ENCODE data around the gene SGSH. TPM values are rescaled to one million over a fixed set of nuclear protein-coding genes. Genes with fewer than 3 reads are reported as not detected.

SGSH gene
- total RNA-seq, 1 donor, result 17.6 TPM

- DNase-seq (ENCODE audit: low read depth), result no peak
- H3K4me3 ChIP-seq (ENCODE audit: low read depth, low read length), result no peak overlapping the region
- no peak for TF ChIP-seq CTCF (IDR thresholded peaks at IDR 0.05; ENCODE audit: insufficient read depth, low read length)
These were observed 16.8 kb upstream of the SGSH start for GRCh38 chr17:80236911-80237310.

GRCh38 chr17:80233202-80233601 is 13.1 kb upstream of the SGSH start:
- no peak for TF ChIP-seq CTCF (IDR thresholded peaks at IDR 0.05; ENCODE audit: insufficient read depth, low read length)
- no peak overlapping the region for H3K4me3 ChIP-seq (ENCODE audit: low read depth, low read length)
- DNase-seq (ENCODE audit: low read depth), result no peak

- no peak overlapping the region for H3K4me3 ChIP-seq (ENCODE audit: low read depth, low read length)
- no peak for TF ChIP-seq CTCF (IDR thresholded peaks at IDR 0.05; ENCODE audit: insufficient read depth, low read length)
- no peak for DNase-seq (ENCODE audit: low read depth)
These were observed 12.3 kb upstream of the SGSH start for GRCh38 chr17:80232438-80232837.

GRCh38 chr17:80229011-80229410 is 8.9 kb upstream of the SGSH start:
- TF ChIP-seq CTCF (IDR thresholded peaks at IDR 0.05; ENCODE audit: insufficient read depth, low read length), result no peak
- H3K4me3 ChIP-seq (ENCODE audit: low read depth, low read length), result no peak overlapping the region
- no peak for DNase-seq (ENCODE audit: low read depth)

GRCh38 chr17:80228477-80228876 is 8.3 kb upstream of the SGSH start:
- no peak for DNase-seq (ENCODE audit: low read depth)
- H3K4me3 ChIP-seq (ENCODE audit: low read depth, low read length), result no peak overlapping the region
- no peak for TF ChIP-seq CTCF (IDR thresholded peaks at IDR 0.05; ENCODE audit: insufficient read depth, low read length)

GRCh38 chr17:80227666-80228065 is 7.5 kb upstream of the SGSH start:
- no peak for DNase-seq (ENCODE audit: low read depth)
- H3K4me3 ChIP-seq (ENCODE audit: low read depth, low read length), result no peak overlapping the region

More at GRCh38 chr17:80227666-80228065, 7.5 kb upstream of the SGSH start:
- no peak for TF ChIP-seq CTCF (IDR thresholded peaks at IDR 0.05; ENCODE audit: insufficient read depth, low read length)
